Measurements from ENCODE around the gene B3GNT4. TPM values are rescaled to one million over a fixed set of nuclear protein-coding genes. Genes with fewer than 3 reads are reported as not detected.
"Not testable (repeated sequence)": the region's sequence is repeated elsewhere in the genome, so short reads cannot be mapped to it uniquely, and the experiment has no call there.

Gene B3GNT4
- total RNA-seq, 1 donor from 2014 or later = not detected

- no peak for DNase-seq (ENCODE audit: extremely low read depth, low read depth, low spot score)
These were observed 4.7 kb downstream of the B3GNT4 start for GRCh38 chr12:122208073-122208820.

- no peak for DNase-seq (ENCODE audit: extremely low read depth, low read depth, low spot score)
These were observed 12.3 kb downstream of the B3GNT4 start for GRCh38 chr12:122215771-122216170.

- DNase-seq (ENCODE audit: extremely low read depth, low read depth, low spot score) = no peak
These were observed 12.9 kb downstream of the B3GNT4 start for GRCh38 chr12:122216445-122216844.

- DNase-seq (ENCODE audit: extremely low read depth, low read depth, low spot score) = peak; percentile 82
These were observed 22.3 kb downstream of the B3GNT4 start, which contains the start of gene DIABLO for GRCh38 chr12:122225683-122226365. Gene DIABLO, minus strand, starts transcription at chr12:122226052. Its CDS starts 38 bp downstream, at chr12:122226014.

- DNase-seq (ENCODE audit: extremely low read depth, low read depth, low spot score) = no peak
These were observed 23.0 kb downstream of the B3GNT4 start for GRCh38 chr12:122226366-122227125.

GRCh38 chr12:122227341-122227740 lies 23.8 kb downstream of the B3GNT4 start:
- no peak for DNase-seq (ENCODE audit: extremely low read depth, low read depth, low spot score)

- DNase-seq (ENCODE audit: extremely low read depth, low read depth, low spot score) = no peak
These were observed 24.6 kb downstream of the B3GNT4 start for GRCh38 chr12:122228092-122228491.

GRCh38 chr12:122230798-122231197 lies 27.3 kb downstream of the B3GNT4 start:
- DNase-seq (ENCODE audit: extremely low read depth, low read depth, low spot score) = no peak

GRCh38 chr12:122232691-122233090 lies 29.2 kb downstream of the B3GNT4 start:
- no peak for DNase-seq (ENCODE audit: extremely low read depth, low read depth, low spot score)

GRCh38 chr12:122235741-122236140 lies 32.2 kb downstream of the B3GNT4 start:
- DNase-seq (ENCODE audit: extremely low read depth, low read depth, low spot score) = no peak

GRCh38 chr12:122238861-122239260 lies 35.4 kb downstream of the B3GNT4 start:
- no peak for DNase-seq (ENCODE audit: extremely low read depth, low read depth, low spot score)

- DNase-seq (ENCODE audit: extremely low read depth, low read depth, low spot score) = no peak
These were observed 40.5 kb downstream of the B3GNT4 start for GRCh38 chr12:122243965-122244364.

GRCh38 chr12:122244565-122245371 lies 41.3 kb downstream of the B3GNT4 start:
- no peak for DNase-seq (ENCODE audit: extremely low read depth, low read depth, low spot score)

- DNase-seq (ENCODE audit: extremely low read depth, low read depth, low spot score) = no peak
These were observed 42.0 kb downstream of the B3GNT4 start for GRCh38 chr12:122245553-122245952.

GRCh38 chr12:122250047-122250446 lies 46.5 kb downstream of the B3GNT4 start:
- no peak for DNase-seq (ENCODE audit: extremely low read depth, low read depth, low spot score)

GRCh38 chr12:122250536-122250935 lies 47.0 kb downstream of the B3GNT4 start:
- no peak for DNase-seq (ENCODE audit: extremely low read depth, low read depth, low spot score)

GRCh38 chr12:122258462-122258861 lies 55.0 kb downstream of the B3GNT4 start:
- DNase-seq (ENCODE audit: extremely low read depth, low read depth, low spot score) = not testable (repeated sequence)
